HepG2 (cell line): Measurements from ENCODE around the gene TERC. TPM values are rescaled to one million over a fixed set of nuclear protein-coding genes. Genes with fewer than 3 reads are reported as not detected.

Source experiments
- ATAC-seq: fragments of 200-7000 bp; cut with Tn5 transposase; 3 replicates; pipeline ENCODE4 v1.9.1; 2020; ENCODE audit warnings: mild to moderate bottlenecking, moderate library complexity
- BruUV-seq: library from RNA; stranded (reverse); fragments of 400-500 nt; replicated peaks from 2 replicates; lab custom pipeline; 2021; lab: Mats Ljungman, UMichigan
- CTCF ChIA-PET: fragments of 300-600 bp; formaldehyde crosslinking; extraction: SDS; loops from one replicate; lab custom pipeline; 2021; ENCODE audit warnings: low total read pairs, inconsistent platforms, low intra/inter-chr PET ratio; lab: Yijun Ruan, JAX
- POLR2A ChIA-PET: fragments of 350-600 bp; sonication (Branson Sonifier 250); formaldehyde crosslinking; loops from one replicate; lab custom pipeline; 2020; ENCODE audit warnings: antibody characterized with exemption, inconsistent platforms; lab: Yijun Ruan, JAX
- DNase-seq: peaks from one replicate; pipeline ENCODE4 v3.0.0-alpha.2; 2015; ENCODE audit warnings: low spot score
- FAIRE-seq: peaks from 3 replicates; lab custom pipeline; 2011; peaks lifted over from hg19 to GRCh38; lab: Jason Lieb, UNC
- H2AFZ ChIP-seq: one replicate; pipeline ENCODE4 v1.6.1; 2011; ENCODE audit warnings: low read length, inconsistent platforms
- H3K27ac ChIP-seq: fragments of 300-600 bp; 3 replicates; pipeline ENCODE4 v1.8.0; 2011; ENCODE audit warnings: mixed run types, mild to moderate bottlenecking, mixed read lengths, low read length, inconsistent platforms; ENCODE audit not compliant: insufficient read depth; ENCODE audit errors: extremely low read length
- H3K27me3 ChIP-seq, 2 experiments: fragments of 200-600 bp in 1 of 2; 2 replicates in 1 of 2; 3 replicates in 1 of 2; pipeline versions ENCODE4 v1.6.0 to v1.8.0; 2011; ENCODE audit warnings: low read length in 2 of 2, mild to moderate bottlenecking in 2 of 2, moderate library complexity in 2 of 2, inconsistent platforms in 1 of 2; ENCODE audit not compliant: insufficient read depth in 2 of 2, control insufficient read depth in 1 of 2
- H3K36me3 ChIP-seq, 2 experiments: fragments of 200-600 bp in 1 of 2; replicated peaks in 1 of 2; 2 replicates in 1 of 2; 3 replicates in 1 of 2; pipeline versions ENCODE4 v1.5.1 to v1.8.0; 2011; ENCODE audit warnings: low read length in 2 of 2, inconsistent platforms in 1 of 2; ENCODE audit not compliant: insufficient read depth in 2 of 2, control insufficient read depth in 1 of 2
- H3K4me1 ChIP-seq: 2 replicates; pipeline ENCODE4 v1.5.1; 2012; ENCODE audit warnings: low read length, inconsistent platforms; ENCODE audit not compliant: insufficient read depth
- H3K4me2 ChIP-seq: 2 replicates; pipeline ENCODE4 v1.6.0; 2011; ENCODE audit warnings: low read depth, low read length, inconsistent platforms
- H3K4me3 ChIP-seq, 3 experiments: fragments of 200-600 bp in 1 of 3; sonication (generic), shearing (Covaris generic) in 1 of 3; replicated peaks in 1 of 3; 2 replicates each; pipeline ENCODE4 v1.5.1; 2011 to 2016; ENCODE audit warnings: low read length in 3 of 3, inconsistent platforms in 2 of 3, low read depth in 2 of 3, mild to moderate bottlenecking in 2 of 3, control low read depth in 1 of 3, mixed read lengths in 1 of 3; ENCODE audit not compliant: insufficient read depth in 1 of 3
- H3K79me2 ChIP-seq: one replicate; pipeline ENCODE4 v1.6.1; 2011; ENCODE audit warnings: low read length, inconsistent platforms; ENCODE audit not compliant: insufficient read depth
- H3K9ac ChIP-seq: 2 replicates; pipeline ENCODE4 v1.6.0; 2011; ENCODE audit warnings: mild to moderate bottlenecking, low read depth, low read length, inconsistent platforms; ENCODE audit not compliant: insufficient read depth
- H3K9me3 ChIP-seq: 2 replicates; pipeline ENCODE4 v1.5.1; 2012; ENCODE audit warnings: mild to moderate bottlenecking, low read length
- H4K20me1 ChIP-seq: 2 replicates; pipeline ENCODE4 v1.6.0; 2011; ENCODE audit warnings: inconsistent platforms, mild to moderate bottlenecking, low read length, moderate library complexity; ENCODE audit not compliant: insufficient read depth
- DPF2 ChIP-seq: sonication (generic); formaldehyde crosslinking; IDR thresholded peaks from 2 replicates; pipeline ENCODE4 v1.4.0; 2020; ENCODE audit warnings: mild to moderate bottlenecking, low read depth, missing genetic modification reagents, borderline replicate concordance
- ETS1 ChIP-seq: sonication (generic); formaldehyde crosslinking; IDR thresholded peaks from 2 replicates; pipeline ENCODE4 v1.4.0; 2020; ENCODE audit warnings: missing genetic modification reagents
- IRF9 ChIP-seq: sonication (generic); formaldehyde crosslinking; IDR thresholded peaks from 2 replicates; pipeline ENCODE4 v1.8.0; 2022; ENCODE audit warnings: missing genetic modification reagents, mild to moderate bottlenecking, borderline replicate concordance
- JDP2 ChIP-seq: sonication (generic); formaldehyde crosslinking; IDR thresholded peaks from 2 replicates; pipeline ENCODE4 v1.8.1; 2022; ENCODE audit warnings: missing genetic modification reagents, borderline replicate concordance
- KDM2A ChIP-seq: sonication (generic); formaldehyde crosslinking; IDR thresholded peaks from 2 replicates; pipeline ENCODE4 v1.4.0; 2020; ENCODE audit warnings: low read depth, missing genetic modification reagents, borderline replicate concordance
- MAFK ChIP-seq, 2 experiments: IDR thresholded peaks in 1 of 2; conservative IDR thresholded peaks in 1 of 2; 2 replicates each; pipeline ENCODE4 v1.6.1; 2011; ENCODE audit warnings: improper control_type of control experiment in 2 of 2, low read length in 2 of 2
- MIER2 ChIP-seq: IDR thresholded peaks from 2 replicates; pipeline ENCODE4 v1.6.1; 2016; ENCODE audit warnings: missing biosample characterization, missing genetic modification reagents
- NFE2L2 ChIP-seq: fragments of 150-350 bp; IDR thresholded peaks from 2 replicates; pipeline ENCODE4 v1.6.1; 2014; ENCODE audit warnings: low read length
- NR2F1 ChIP-seq, 2 experiments: fragments of 450-650 bp in 1 of 2; formaldehyde crosslinking in 1 of 2; IDR thresholded peaks; 2 replicates each; pipeline versions ENCODE4 v1.5.0 to v1.6.1; 2016 to 2020; ENCODE audit warnings: mild to moderate bottlenecking in 1 of 2, missing compliant biosample characterization in 1 of 2, missing genetic modification reagents in 1 of 2, moderate library complexity in 1 of 2
- PBX2 ChIP-seq: IDR thresholded peaks from 2 replicates; pipeline ENCODE4 v1.6.1; 2016; ENCODE audit warnings: control low read depth
- RBM39 ChIP-seq: fragments of 200-400 bp; formaldehyde crosslinking; IDR thresholded peaks from one replicate; pipeline ENCODE4 v1.6.1; 2018; ENCODE audit warnings: antibody characterized with exemption, mild to moderate bottlenecking, low read depth, low read length; ENCODE audit not compliant: poor library complexity, severe bottlenecking
- RFX5 ChIP-seq: IDR thresholded peaks from 2 replicates; pipeline ENCODE4 v1.6.1; 2011; ENCODE audit warnings: low read depth, low read length, improper control_type of control experiment
- ZKSCAN5 ChIP-seq: sonication (generic); formaldehyde crosslinking; IDR thresholded peaks from 2 replicates; pipeline ENCODE4 v1.5.1; 2020; ENCODE audit warnings: mild to moderate bottlenecking, missing genetic modification reagents
- ZNF543 ChIP-seq: sonication (generic); formaldehyde crosslinking; IDR thresholded peaks from 2 replicates; pipeline ENCODE4 v1.4.0; 2020; ENCODE audit warnings: mild to moderate bottlenecking, missing genetic modification reagents
- ZNF761 ChIP-seq: sonication (generic); formaldehyde crosslinking; conservative IDR thresholded peaks from 2 replicates; pipeline ENCODE4 v1.4.0; 2020; ENCODE audit warnings: mild to moderate bottlenecking, missing genetic modification reagents
- WGBS: methylation state at CpG from one replicate; pipeline ENCODE4 v1.1.6; 2017; ENCODE audit warnings: low lambda C conversion rate; 5-methylcytosine and 5-hydroxymethylcytosine counted together
- in situ Hi-C: cut with HindIII; loops from 2 replicates; pipeline ENCODE4 v1.10.0; 2017; ENCODE audit warnings: low pct_unique_long_range_greater_than_20kb; ENCODE audit not compliant: extremely low pct_ligation_motif_present
- intact Hi-C: fragments of 100-400 bp; cut with micrococcal nuclease; formaldehyde crosslinking; loops from one replicate; pipeline ENCODE4 v1.10.0; 2022; ENCODE audit not compliant: unreplicated experiment
- polyA plus RNA-seq, 8 experiments: library from polyadenylated mRNA; depleted of rRNA in 3 of 8; stranded (reverse) in 7 of 8; unstranded in 1 of 8; fragments of >200 nt; fragmentation: Illumina TruSeq in 4 of 8; extraction: Trizol in 4 of 8; gene quantifications; 2 replicates each; pipeline versions ENCODE4 v1.2.1 to v1.2.3, GENCODE V29; 2011 to 2016; ENCODE audit warnings: low read depth in 4 of 8, missing spikeins in 1 of 8, mixed read lengths in 1 of 8; ENCODE audit not compliant: insufficient read depth in 1 of 8
- total RNA-seq, 5 experiments: library from RNA; depleted of rRNA; stranded (reverse); fragments of >200 nt; fragmentation: Illumina TruSeq; extraction: Trizol; gene quantifications; 2 replicates each; pipeline ENCODE4 v1.2.3, GENCODE V29; 2016; ENCODE audit warnings: low read depth in 1 of 5

Gene TERC
- total and polyA plus RNA-seq, 2 of the 13 experiments (the other 11 are each of a cell fraction or from before 2014, with no cell fraction given), result 1.3 to 74.6 TPM

GRCh38 chr3:169804681-169805080 lies 39.8 kb upstream of the TERC start:
- no peak overlapping the region for H3K27ac ChIP-seq

More at GRCh38 chr3:169804681-169805080, 39.8 kb upstream of the TERC start:
- H3K4me1 ChIP-seq, result no peaks in the 10 kb centered on the region
- H3K27me3 ChIP-seq, result no peaks in the 10 kb centered on the region
- 64% methylated on average over 3 of the region's 3 CpGs for WGBS
- no peaks in the 10 kb centered on the region for H3K36me3 ChIP-seq
- no peak overlapping the region for H3K4me2 ChIP-seq
- H3K9me3 ChIP-seq, result no peaks in the 10 kb centered on the region
- H2AFZ ChIP-seq, result no peak overlapping the region
- no peak overlapping the region for H3K4me3 ChIP-seq
- H3K79me2 ChIP-seq, result no peaks in the 10 kb centered on the region
- no peak overlapping the region for H3K9ac ChIP-seq
- FAIRE-seq, result no peak
- intact Hi-C loops (no loop called here), in situ Hi-C loops (no loop called here)
- CTCF ChIA-PET, result no interaction called here
- DNase-seq, result no peak
- POLR2A ChIA-PET, result no interaction called here
- TF ChIP-seq IRF9 (CRISPR knock-in tag) (no peak), KDM2A (CRISPR knock-in tag) (no peak), PBX2 (CRISPR knock-in tag) (no peak), ZKSCAN5 (CRISPR knock-in tag) (no peak), NFE2L2 (0 out of 2 replicates have a peak, but pooled peaks have one; percentile 26), DPF2 (CRISPR knock-in tag) (no peak), ZNF761 (CRISPR knock-in tag) (no peak), ETS1 (no peak), RFX5 (no peak), JDP2 (CRISPR knock-in tag) (no peak), ZNF543 (CRISPR knock-in tag) (no peak), NR2F1 (CRISPR knock-in tag; IDR thresholded peaks at IDR 0.05) (no peak), RBM39 (no peak), MAFK (conservative IDR thresholded peaks at IDR 0.05 in 1 of 2, IDR thresholded peaks at IDR 0.05 in 1 of 2; ENCODE audit: low read length in 2 of 2) (peak; percentile 38 to 39; a peak in 2 of 4 replicates), MIER2 (CRISPR knock-in tag) (no peak)
- no TSS peak for BruUV-seq
- no peaks in the 10 kb centered on the region for H4K20me1 ChIP-seq
- ATAC-seq, result no peak
